ENCODE measurements around the gene SMU1.

DNA sequence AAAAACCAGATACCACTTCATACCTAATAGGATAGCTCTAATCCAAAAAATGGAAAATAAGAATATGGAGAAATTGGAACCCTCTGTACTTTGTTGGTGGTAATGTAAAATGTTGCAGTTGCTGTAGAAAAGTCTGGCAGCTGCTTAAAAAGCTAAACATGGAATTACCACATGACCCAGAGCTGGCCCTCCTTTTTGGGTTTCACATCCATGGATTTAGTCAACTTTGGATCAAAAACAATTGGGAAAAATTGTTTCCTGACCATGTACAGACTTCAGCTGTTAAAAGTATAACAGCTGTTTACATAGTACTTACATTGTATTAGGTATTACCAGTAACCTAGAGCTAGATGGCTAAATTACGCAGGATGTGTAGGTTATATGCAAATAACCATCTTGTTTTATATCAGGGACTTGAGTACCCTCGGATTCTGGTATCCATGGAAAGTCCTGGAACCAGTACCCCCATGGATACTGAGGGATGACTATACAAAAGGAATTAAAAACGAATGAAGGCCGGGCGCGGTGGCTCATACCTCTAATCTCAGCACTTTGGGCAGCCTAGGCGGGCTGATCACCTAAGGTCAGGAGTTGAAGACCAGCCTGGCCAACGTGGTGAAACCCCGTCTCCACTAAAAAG lies 35.6 kb downstream of the SMU1 start:
- TF ChIP-seq, protein P1, sequence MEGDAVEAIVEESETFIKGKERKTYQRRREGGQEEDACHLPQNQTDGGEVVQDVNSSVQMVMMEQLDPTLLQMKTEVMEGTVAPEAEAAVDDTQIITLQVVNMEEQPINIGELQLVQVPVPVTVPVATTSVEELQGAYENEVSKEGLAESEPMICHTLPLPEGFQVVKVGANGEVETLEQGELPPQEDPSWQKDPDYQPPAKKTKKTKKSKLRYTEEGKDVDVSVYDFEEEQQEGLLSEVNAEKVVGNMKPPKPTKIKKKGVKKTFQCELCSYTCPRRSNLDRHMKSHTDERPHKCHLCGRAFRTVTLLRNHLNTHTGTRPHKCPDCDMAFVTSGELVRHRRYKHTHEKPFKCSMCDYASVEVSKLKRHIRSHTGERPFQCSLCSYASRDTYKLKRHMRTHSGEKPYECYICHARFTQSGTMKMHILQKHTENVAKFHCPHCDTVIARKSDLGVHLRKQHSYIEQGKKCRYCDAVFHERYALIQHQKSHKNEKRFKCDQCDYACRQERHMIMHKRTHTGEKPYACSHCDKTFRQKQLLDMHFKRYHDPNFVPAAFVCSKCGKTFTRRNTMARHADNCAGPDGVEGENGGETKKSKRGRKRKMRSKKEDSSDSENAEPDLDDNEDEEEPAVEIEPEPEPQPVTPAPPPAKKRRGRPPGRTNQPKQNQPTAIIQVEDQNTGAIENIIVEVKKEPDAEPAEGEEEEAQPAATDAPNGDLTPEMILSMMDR (IDR thresholded peaks at IDR 0.05) = no peak
- no peak for TF ChIP-seq POLR2A (IDR thresholded peaks at IDR 0.05)

All from gastroesophageal sphincter (tissue), 3 donors.